ENCODE results near the gene SLA2.
"Not testable (repeated sequence)": the region's sequence is repeated elsewhere in the genome, so short reads cannot be mapped to it uniquely, and the experiment has no call there.

The SLA2 gene

DNA sequence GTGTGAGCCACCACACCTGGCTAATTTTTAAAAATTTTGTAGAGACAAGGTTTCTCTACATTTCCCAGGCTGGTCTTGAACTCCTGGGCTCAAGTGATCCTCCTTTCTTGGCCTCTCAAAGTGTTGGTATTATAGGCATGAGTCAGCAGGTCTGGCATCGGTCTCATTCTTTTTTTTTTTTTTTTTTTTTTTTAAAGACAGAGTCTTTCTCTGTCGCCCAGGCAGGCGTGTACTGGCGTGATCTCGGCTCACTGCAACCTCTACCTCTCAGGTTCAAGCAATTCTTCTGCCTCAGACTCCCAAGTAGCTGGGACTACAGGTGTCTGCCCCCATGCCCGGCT is 37.6 kb downstream of the SLA2 start:
- H3K4me3 Mint-ChIP-seq; DNase-seq; H3K9me3 Mint-ChIP-seq; H3K27ac Mint-ChIP-seq; H3K27me3 Mint-ChIP-seq; ATAC-seq (replicated peaks): not testable (repeated sequence)
- Mint-ChIP-seq H3K4me1 (peaks cover 20 to 35% of the 10 kb centered on the region in 2 donors), H3K36me3 (peaks cover 16 to 34% of the 10 kb centered on the region in 2 donors)

DNA sequence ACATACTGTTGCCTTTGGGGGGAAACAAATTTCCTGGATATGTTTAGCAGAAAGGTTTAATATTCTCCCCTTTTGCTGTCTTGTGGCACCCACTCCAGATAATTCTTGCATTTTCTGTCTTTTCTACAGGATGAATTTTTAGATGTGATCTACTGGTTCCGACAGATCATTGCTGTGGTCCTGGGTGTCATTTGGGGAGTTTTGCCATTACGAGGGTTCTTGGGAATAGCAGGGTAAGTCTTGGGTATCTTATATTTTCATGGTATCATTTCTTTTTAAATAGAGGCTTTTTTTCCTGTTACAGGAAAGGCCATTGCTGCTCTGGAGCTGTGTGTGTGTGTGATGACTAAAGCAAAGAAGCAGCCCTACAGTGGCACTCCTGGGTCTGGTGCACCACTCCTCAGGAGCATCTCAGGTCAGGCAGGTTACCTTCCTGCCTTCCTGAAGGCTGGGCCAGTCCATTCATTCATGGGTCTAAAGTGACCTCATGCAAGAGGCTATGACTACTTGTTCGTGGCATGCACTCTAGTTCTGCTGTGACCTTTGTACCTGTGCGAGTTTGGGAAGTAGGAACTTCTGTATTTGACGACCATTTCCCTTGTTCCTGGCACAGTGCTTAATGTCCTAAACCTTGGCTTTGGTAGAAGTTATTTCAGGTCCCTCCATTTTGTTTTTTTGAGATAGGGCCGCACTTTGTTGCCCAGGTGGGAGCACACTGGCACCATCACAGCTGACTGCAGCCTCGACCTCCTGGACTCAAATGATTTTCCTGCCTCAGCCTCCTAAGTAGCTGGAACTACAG is 38.2 kb downstream of the SLA2 start:
- Mint-ChIP-seq H3K4me3 (peak overlapping the region; percentile 99 to 100), H3K4me1 (peaks cover 20 to 35% of the 10 kb centered on the region in 2 donors), H3K9me3 (no peaks in the 10 kb centered on the region), H3K27me3 (no peaks in the 10 kb centered on the region), H3K27ac (peak overlapping the region; percentile 37), H3K36me3 (peaks cover 14 to 29% of the 10 kb centered on the region in 2 donors)
- DNase-seq = no peak
- ATAC-seq (replicated peaks) = no peak

DNA sequence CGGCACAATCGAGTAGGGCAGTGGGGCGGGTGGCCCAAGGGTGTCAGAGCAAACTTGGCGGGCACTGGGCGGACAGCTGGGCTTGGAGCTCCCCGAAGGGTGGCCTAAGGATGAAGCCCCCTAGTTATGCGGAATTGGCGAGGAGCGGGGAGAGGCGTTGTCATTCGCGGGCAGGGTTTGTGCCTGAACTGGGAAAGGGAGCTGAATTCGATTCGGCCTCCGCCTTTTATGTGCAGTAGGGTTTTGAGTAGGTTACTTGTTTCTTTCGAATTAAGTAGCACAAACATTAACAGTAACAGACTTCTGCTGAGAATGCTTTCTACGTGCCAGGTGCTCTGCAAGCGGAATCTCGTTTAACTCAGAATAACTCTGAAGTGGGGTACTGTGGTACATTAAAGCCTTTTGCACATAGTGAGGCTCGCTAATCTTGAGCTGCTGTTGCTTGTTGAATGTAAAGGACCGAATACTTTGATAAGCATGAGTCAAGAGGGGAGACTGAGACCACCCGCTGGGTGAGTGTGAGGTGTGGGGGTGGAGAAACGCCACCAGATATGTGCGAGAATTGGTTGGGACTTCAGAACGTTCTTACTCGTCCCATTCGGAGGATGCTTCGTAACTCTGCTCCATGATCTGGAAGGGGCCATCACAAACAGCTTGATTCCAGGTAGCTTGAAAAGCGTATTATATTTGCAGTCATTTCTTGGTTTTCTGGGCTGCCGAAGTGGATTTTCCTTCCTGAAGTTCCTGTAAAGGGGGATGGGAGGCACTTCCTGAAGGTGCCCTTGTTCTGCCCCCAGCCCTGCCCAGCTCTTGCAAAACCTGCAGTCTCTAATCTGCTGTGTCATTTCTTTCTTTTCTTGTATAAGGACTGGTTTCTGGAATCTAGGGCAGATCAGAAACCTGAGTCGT is 39.6 kb downstream of the SLA2 start:
- Mint-ChIP-seq H3K4me1 (peaks cover 22 to 46% of the 10 kb centered on the region in 2 donors), H3K27me3 (no peaks in the 10 kb centered on the region), H3K4me3 (peak overlapping the region; percentile 99 to 100), H3K27ac (peak overlapping the region; percentile 99), H3K36me3 (peaks cover 10 to 22% of the 10 kb centered on the region in 2 donors), H3K9me3 (no peaks in the 10 kb centered on the region)
- no peak for ATAC-seq (replicated peaks)
- DNase-seq = no peak

DNA sequence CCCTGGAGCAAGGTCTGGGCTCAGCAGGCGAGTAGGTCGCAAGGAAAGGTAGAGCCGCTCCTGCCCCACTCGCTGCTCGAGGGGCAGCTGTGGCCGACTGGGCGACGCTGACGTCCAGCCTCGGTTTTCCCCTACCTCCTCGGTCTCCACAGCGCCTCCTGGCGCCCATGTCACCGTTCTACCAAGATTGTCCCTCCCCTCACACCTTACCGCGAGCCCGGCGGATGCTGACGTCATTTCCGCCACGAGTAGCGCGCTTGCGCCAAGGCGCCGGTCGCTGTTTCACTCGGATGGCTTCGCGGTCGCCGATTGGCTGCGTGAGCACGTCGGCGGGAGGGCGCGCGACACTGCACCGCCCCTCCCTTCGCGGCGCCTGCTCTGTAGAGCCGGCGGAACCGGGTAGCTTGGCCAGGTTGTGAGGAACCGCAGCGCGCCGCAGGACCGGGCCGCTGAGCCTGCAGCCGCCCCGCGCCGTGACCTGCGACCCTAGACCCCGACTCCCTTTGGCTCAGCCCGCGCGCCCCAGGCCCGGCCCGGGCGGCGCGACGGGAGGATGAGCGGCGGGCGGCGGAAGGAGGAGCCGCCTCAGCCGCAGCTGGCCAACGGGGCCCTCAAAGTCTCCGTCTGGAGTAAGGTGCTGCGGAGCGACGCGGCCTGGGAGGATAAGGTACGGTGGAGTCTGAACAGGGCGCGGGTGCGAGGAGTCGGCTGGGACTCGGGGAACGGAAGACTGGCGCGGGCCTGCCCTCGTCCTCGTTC is 40.4 kb downstream of the SLA2 start, which contains the start of gene RAB5IF:
Gene RAB5IF (plus strand): TSS at position 381 of the 759 bp plus-strand sequence. CDS start 173 bp downstream, at position 554.
- Mint-ChIP-seq H3K27me3 (no peaks in the 10 kb centered on the region), H3K4me1 (peaks cover 23 to 50% of the 10 kb centered on the region in 2 donors), H3K27ac (peak within 1 kb of the TSS; percentile 99), H3K36me3 (peaks cover 10 to 20% of the 10 kb centered on the region in 2 donors), H3K4me3 (peak within 1 kb of the TSS; percentile 99 to 100), H3K9me3 (no peaks in the 10 kb centered on the region)
- DNase-seq (peak; percentile 99), ATAC-seq (replicated peaks) (peak; percentile 85 to 89)

DNA sequence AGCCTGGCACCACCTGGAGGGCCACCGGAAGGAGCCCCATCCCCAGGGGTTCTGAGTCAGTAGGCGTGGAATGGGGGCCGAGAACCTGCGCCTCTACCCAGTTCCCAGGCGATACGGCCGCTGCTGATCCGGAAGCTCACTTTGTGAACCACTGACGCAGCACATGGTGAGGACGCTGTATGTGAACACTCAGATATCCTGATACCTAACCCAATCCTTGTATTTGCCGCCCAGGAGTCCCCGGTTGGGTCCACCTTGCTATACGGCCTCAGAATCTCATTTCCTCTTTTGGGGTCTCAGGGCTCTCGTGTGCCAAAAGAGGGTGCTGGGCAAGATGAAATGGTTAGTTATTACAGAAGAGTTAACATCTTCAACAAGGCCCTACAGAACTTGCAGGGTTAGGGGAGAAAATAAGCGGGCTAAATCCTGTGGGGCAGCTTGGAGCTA is 41.0 kb downstream of the SLA2 start:
- DNase-seq = peak; percentile 75
- peaks cover 25 to 56% of the 10 kb centered on the region in 2 donors for H3K4me1 Mint-ChIP-seq
- no peaks in the 10 kb centered on the region for H3K27me3 Mint-ChIP-seq
- peaks cover 10 to 21% of the 10 kb centered on the region in 2 donors for H3K36me3 Mint-ChIP-seq
- peak overlapping the region; percentile 99 to 100 for H3K4me3 Mint-ChIP-seq
- peak; percentile 63 to 66 for ATAC-seq (replicated peaks)
- H3K27ac Mint-ChIP-seq = peak overlapping the region; percentile 99
- no peaks in the 10 kb centered on the region for H3K9me3 Mint-ChIP-seq

DNA sequence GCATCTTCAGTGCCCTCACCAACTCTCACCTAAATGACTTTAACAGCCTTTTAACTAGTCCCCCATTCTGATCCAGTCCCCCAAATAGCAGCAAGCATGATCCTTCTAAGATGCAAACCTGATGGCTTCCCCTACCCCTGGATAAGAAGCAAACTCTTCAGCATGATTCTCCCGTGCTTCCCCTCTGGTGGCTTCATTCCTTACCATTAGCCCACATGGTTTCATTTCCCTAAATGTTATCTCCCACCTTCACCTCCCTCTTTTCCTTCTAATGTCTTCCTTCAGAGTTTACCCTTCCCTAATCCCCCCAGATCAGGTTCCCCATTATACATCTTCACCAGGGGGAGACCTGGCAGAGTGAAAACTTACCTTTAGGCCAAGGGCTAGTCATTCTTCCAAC is 44.5 kb downstream of the SLA2 start:
- ATAC-seq (replicated peaks) (no peak), DNase-seq (no peak)
- Mint-ChIP-seq H3K36me3 (peaks cover 0 to 9% of the 10 kb centered on the region in 2 donors), H3K27me3 (no peaks in the 10 kb centered on the region), H3K4me3 (no peak overlapping the region), H3K4me1 (peaks cover 25 to 62% of the 10 kb centered on the region in 2 donors), H3K9me3 (no peaks in the 10 kb centered on the region), H3K27ac (peak overlapping the region; percentile 43)

DNA sequence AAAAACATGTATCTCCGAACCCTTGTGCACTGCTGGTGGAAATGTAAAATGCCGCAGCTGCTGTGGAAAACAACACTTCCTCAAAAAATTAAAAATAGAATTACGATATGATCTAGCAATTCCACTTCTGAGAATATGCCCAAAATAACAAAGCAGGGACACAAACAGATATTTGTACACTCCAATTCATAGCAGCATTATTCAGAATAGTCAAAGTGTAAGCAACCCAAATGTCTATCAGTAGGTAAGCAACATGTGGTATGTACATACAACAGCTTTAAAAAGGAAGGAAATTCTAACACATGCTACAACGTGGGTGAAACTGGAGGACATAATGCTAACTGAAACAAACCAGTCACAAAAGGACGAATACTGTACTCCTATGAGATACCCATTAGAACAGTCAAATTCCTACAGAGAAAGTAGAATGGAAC is 46.1 kb downstream of the SLA2 start:
- ATAC-seq (replicated peaks) = peak; percentile 20 to 22
- peak overlapping the region; percentile 69 for H3K27ac Mint-ChIP-seq
- no peaks in the 10 kb centered on the region for H3K9me3 Mint-ChIP-seq
- H3K4me1 Mint-ChIP-seq = peaks cover 26 to 64% of the 10 kb centered on the region in 2 donors
- DNase-seq = no peak
- peaks cover 6 to 14% of the 10 kb centered on the region in 2 donors for H3K36me3 Mint-ChIP-seq
- H3K4me3 Mint-ChIP-seq = peak overlapping the region; percentile 11 to 14
- H3K27me3 Mint-ChIP-seq = no peaks in the 10 kb centered on the region

DNA sequence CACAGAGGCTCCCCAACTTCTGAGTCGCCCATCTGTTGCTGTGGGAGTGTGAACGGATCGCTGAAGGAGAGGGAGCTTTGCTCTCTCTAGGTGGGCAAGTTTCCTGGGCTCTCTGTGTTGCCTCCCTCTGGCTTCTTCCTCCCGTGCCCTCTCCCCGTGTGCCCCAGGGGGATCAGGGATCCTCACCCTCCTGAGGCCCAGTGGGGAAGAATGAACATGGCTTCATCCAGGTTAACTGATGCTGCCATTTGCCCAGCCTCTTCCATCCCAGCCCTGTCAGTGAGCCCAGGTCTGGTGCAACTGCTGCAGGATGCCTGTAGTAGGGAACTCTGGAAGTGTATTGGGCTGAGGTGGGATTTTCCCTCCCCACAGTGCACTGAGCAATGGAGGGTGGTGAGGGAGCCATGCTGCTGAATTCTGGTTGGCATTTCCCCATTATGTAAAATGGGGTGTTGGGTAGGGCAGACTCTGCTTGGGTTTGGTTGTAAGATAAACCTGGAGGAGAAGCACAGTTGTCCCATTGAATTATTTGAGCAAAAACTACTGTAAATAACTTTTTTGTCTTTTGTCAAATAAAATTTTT is 52.6 kb downstream of the SLA2 start:
- no peak overlapping the region for H3K4me3 Mint-ChIP-seq
- no peaks in the 10 kb centered on the region for H3K9me3 Mint-ChIP-seq
- peaks cover 42 to 62% of the 10 kb centered on the region in 2 donors for H3K4me1 Mint-ChIP-seq
- no peaks in the 10 kb centered on the region for H3K27me3 Mint-ChIP-seq
- ATAC-seq (replicated peaks) = no peak
- DNase-seq = no peak
- H3K36me3 Mint-ChIP-seq = peaks cover 33 to 53% of the 10 kb centered on the region in 2 donors
- no peak overlapping the region for H3K27ac Mint-ChIP-seq

DNA sequence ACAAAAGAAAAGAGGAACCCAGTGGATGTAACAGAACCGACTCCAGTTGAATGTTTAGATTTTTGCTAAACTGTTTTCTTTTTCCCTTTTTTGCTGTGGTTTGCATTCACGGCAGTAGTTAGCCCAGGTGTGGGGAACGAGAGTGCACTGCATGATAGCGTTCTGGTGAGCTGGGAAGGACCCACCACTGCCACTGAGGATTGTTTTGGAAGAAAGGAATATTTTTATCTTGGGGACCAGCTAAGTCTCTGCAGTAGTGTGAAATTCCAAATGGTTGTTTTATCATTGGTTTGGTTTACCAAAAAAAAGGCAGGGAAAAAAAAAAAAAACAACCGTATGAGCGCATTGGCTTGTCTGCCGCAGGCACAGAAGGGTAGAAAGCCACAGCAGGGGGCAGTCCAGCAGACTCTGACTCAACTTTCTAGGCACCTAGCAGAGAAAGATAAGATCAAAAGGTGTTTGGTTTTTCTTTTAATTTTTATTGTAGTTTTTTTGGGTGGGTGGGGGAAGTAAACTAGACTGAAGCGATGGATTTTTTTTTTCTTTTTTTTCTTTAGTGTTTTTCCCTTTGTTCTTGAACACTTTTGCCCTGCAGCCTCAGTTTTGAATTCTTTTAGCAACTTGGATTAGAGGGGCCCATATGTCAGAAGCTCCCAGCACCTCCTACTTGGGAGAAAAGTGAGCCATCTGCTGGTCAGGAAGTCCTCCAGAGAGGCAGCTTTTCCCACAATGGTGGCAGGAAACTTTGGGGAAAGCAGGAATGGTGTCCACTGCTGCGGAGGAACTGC is 53.9 kb downstream of the SLA2 start:
- Mint-ChIP-seq H3K4me3 (no peak overlapping the region), H3K4me1 (peaks cover 44 to 63% of the 10 kb centered on the region in 2 donors), H3K36me3 (peaks cover 40 to 59% of the 10 kb centered on the region in 2 donors), H3K27me3 (no peaks in the 10 kb centered on the region), H3K27ac (peak overlapping the region; percentile 5), H3K9me3 (peaks cover 0 to 5% of the 10 kb centered on the region in 2 donors)
- ATAC-seq (replicated peaks) (no peak), DNase-seq (no peak)

DNA sequence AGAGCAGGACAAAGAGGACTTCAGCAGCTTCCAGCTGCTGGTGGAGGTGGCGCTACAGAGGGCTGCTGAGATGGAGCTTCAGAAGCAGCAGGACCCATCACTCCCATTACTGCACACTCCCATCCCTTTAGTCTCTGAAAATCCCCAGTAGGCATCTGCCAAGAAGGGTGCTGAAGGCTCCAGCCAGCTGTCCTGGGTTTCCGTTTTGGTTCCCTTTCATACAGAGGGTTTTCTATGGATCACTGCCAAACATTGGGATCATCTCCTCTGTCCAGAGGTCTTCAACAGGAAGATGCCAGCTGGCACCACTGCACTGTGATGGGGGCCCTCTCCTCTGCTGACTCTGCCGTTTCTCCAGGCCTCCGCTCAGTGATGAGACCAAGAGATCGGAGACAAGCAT is 54.7 kb downstream of the SLA2 start:
- H3K4me1 Mint-ChIP-seq = peaks cover 49 to 68% of the 10 kb centered on the region in 2 donors
- H3K9me3 Mint-ChIP-seq = peaks cover 0 to 5% of the 10 kb centered on the region in 2 donors
- no peak overlapping the region for H3K4me3 Mint-ChIP-seq

DNA sequence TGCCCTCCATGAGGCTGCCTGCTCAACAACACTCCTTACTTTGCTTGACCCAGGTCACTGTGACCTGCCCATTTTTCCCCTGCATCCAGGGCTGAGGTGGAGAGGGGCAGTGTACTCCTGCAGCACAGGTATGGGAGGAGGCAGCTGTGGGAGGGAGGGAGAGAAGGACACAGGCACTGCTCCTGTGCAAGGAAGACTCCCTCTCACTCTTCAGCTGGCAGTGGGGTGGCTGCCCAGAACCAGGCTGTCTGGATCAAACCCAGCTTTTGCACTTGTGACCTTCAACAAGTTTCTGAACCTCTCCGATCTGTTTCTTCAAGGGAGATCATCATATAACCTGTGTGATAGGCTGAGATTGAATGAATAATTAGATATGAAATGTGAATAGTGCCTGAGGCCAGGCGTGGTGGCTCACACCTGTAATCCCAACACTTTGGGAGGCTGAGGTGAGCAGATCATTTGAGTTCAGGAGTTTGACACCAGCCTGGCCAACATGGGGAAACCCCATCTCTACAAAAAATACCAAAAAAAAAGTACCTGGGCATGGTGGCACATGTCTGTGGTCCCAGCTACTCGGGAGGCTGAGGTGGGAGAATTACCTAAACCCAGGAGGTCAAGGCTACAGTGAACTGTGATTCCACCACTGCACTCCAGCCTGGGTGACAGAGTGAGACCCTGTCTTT is 58.5 kb downstream of the SLA2 start:
- H3K9me3 Mint-ChIP-seq = peaks cover 0 to 5% of the 10 kb centered on the region in 2 donors
- H3K36me3 Mint-ChIP-seq = peaks cover 37 to 55% of the 10 kb centered on the region in 2 donors
- peak overlapping the region; percentile 56 for H3K27ac Mint-ChIP-seq
- ATAC-seq (replicated peaks) (peak; percentile 41 to 54), DNase-seq (no peak)
- H3K27me3 Mint-ChIP-seq = no peaks in the 10 kb centered on the region
- peak overlapping the region in 1 of 2 donors; percentile 29 for H3K4me3 Mint-ChIP-seq
- H3K4me1 Mint-ChIP-seq = peaks cover 27 to 32% of the 10 kb centered on the region in 2 donors

More for the DNA sequence above, 54.7 kb downstream of the SLA2 start:
- no peak for DNase-seq
- Mint-ChIP-seq H3K27ac (peak overlapping the region; percentile 85), H3K36me3 (peaks cover 45 to 64% of the 10 kb centered on the region in 2 donors), H3K27me3 (no peaks in the 10 kb centered on the region)
- ATAC-seq (replicated peaks) = no peak

DNA sequence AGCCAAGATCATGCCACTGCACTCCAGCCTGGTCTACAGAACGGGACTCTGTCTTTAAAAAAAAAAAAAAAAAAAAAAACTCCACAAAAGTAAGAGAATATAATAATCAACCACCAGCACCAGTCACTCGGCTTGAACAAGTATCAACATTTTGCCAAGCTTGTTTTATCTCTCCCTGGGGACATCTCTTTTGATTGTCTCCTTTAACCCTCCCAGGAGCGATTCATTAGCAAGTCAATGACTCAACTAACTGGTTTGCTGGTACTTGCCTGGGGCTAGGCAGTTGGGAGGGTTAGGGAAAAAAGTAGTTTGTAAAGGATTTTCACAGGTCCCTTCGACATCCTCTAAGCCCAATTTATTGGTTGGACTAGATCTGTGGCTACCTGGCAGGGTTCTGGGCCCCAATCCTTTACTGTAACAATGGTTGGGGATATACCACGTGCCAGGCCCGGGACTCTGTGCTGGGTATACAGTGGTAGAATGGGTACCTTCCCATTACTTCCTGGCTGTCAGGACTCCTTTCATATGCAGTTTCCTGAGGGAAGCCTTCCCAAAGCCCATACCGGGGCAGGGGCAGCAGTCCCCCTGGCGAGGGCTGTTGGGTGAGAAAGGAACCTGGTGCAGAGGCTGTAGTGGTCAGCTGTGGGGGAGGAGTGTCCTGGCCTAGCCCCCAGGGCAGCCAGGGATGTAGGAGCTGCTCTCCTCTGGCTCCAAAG is 60.4 kb downstream of the SLA2 start:
- H3K4me1 Mint-ChIP-seq = peaks cover 15 to 19% of the 10 kb centered on the region in 2 donors
- DNase-seq (no peak), ATAC-seq (replicated peaks) (no peak)
- no peak overlapping the region for H3K27ac Mint-ChIP-seq
- no peak overlapping the region for H3K4me3 Mint-ChIP-seq
- H3K36me3 Mint-ChIP-seq = peaks cover 31 to 44% of the 10 kb centered on the region in 2 donors
- peaks cover 0 to 5% of the 10 kb centered on the region in 2 donors for H3K9me3 Mint-ChIP-seq
- no peaks in the 10 kb centered on the region for H3K27me3 Mint-ChIP-seq
